H9 (cell line): ENCODE results near the gene SEMG2. TPM values are rescaled to one million over a fixed set of nuclear protein-coding genes. Genes with fewer than 3 reads are reported as not detected.

Experiments used
- DNase-seq: peaks from one replicate; pipeline ENCODE4 v3.0.0-alpha.2; 2017
- H2AFZ ChIP-seq: one replicate; pipeline ENCODE4 v1.6.1; 2013; ENCODE audit warnings: mild to moderate bottlenecking, low read length, control low read depth, moderate library complexity
- H2AK5ac ChIP-seq: 2 replicates; pipeline ENCODE4 v1.6.1; 2013; ENCODE audit warnings: low read length, control low read depth, mixed read lengths; ENCODE audit not compliant: insufficient read length
- H2BK120ac ChIP-seq: one replicate; pipeline ENCODE4 v1.6.1; 2013; ENCODE audit warnings: low read depth, mild to moderate bottlenecking, low read length, control low read depth, inconsistent platforms; ENCODE audit not compliant: poor library complexity, severe bottlenecking
- H2BK12ac ChIP-seq: 2 replicates; pipeline ENCODE4 v1.6.1; 2013; ENCODE audit warnings: low read length, control low read depth, mixed read lengths, low read depth; ENCODE audit not compliant: insufficient read length
- H2BK15ac ChIP-seq: 2 replicates; pipeline ENCODE4 v1.6.1; 2013; ENCODE audit warnings: low read depth, low read length, control low read depth
- H2BK20ac ChIP-seq: one replicate; pipeline ENCODE4 v1.6.1; 2013; ENCODE audit warnings: low read depth, mild to moderate bottlenecking, low read length, control low read depth, inconsistent platforms; ENCODE audit not compliant: poor library complexity, severe bottlenecking
- H2BK5ac ChIP-seq: 2 replicates; pipeline ENCODE4 v1.6.1; 2013; ENCODE audit warnings: low read length, control low read depth, mixed read lengths; ENCODE audit not compliant: insufficient read length
- H3K14ac ChIP-seq: 2 replicates; pipeline ENCODE4 v1.6.1; 2013; ENCODE audit warnings: low read length, control low read depth; ENCODE audit not compliant: insufficient read depth
- H3K18ac ChIP-seq: 2 replicates; pipeline ENCODE4 v1.6.1; 2013; ENCODE audit warnings: low read depth, mild to moderate bottlenecking, mixed read lengths, low read length, control low read depth; ENCODE audit not compliant: insufficient read length
- H3K23ac ChIP-seq: 2 replicates; pipeline ENCODE4 v1.6.1; 2013; ENCODE audit warnings: low read length, control low read depth, mixed read lengths, low read depth; ENCODE audit not compliant: insufficient read length
- H3K23me2 ChIP-seq: 2 replicates; pipeline ENCODE4 v1.6.1; 2013; ENCODE audit warnings: low read depth, mild to moderate bottlenecking, mixed read lengths, low read length, control low read depth; ENCODE audit not compliant: insufficient read length, poor library complexity, severe bottlenecking
- H3K27ac ChIP-seq: 2 replicates; pipeline ENCODE4 v1.5.1; 2013; ENCODE audit warnings: low read length, control low read depth, mixed read lengths, low read depth; ENCODE audit not compliant: insufficient read length
- H3K27me3 ChIP-seq: 2 replicates; pipeline ENCODE4 v1.6.1; 2013; ENCODE audit warnings: low read length, control low read depth, inconsistent platforms; ENCODE audit not compliant: insufficient read depth
- H3K4ac ChIP-seq: 2 replicates; pipeline ENCODE4 v1.6.1; 2013; ENCODE audit warnings: low read depth, mild to moderate bottlenecking, control low read depth, inconsistent platforms, low read length, moderate library complexity
- H3K4me1 ChIP-seq: 2 replicates; pipeline ENCODE4 v1.6.1; 2013; ENCODE audit warnings: low read length, control low read depth, inconsistent platforms; ENCODE audit not compliant: insufficient read depth
- H3K4me2 ChIP-seq: 2 replicates; pipeline ENCODE4 v1.6.1; 2013; ENCODE audit warnings: low read length, control low read depth, mixed read lengths; ENCODE audit not compliant: insufficient read length, insufficient read depth
- H3K56ac ChIP-seq: 2 replicates; pipeline ENCODE4 v1.6.1; 2013; ENCODE audit warnings: low read depth, mild to moderate bottlenecking, mixed read lengths, low read length, control low read depth; ENCODE audit not compliant: insufficient read length
- H3K79me1 ChIP-seq: 2 replicates; pipeline ENCODE4 v1.6.1; 2013; ENCODE audit warnings: low read depth, mild to moderate bottlenecking, moderate library complexity, low read length, control low read depth, inconsistent platforms; ENCODE audit not compliant: insufficient read depth, poor library complexity, severe bottlenecking
- H3K79me2 ChIP-seq: 2 replicates; pipeline ENCODE4 v1.6.1; 2013; ENCODE audit warnings: low read length, control low read depth, inconsistent platforms; ENCODE audit not compliant: insufficient read depth
- H3K9ac ChIP-seq: 2 replicates; pipeline ENCODE4 v1.6.1; 2013; ENCODE audit warnings: low read length, control low read depth, mixed read lengths; ENCODE audit not compliant: insufficient read length; ENCODE audit errors: extremely low read depth
- H3K9me3 ChIP-seq: one replicate; pipeline ENCODE4 v1.6.1; 2013; ENCODE audit warnings: low read depth, low read length, inconsistent platforms; ENCODE audit not compliant: control insufficient read depth
- H3T11ph ChIP-seq: one replicate; pipeline ENCODE4 v1.6.1; 2013; ENCODE audit warnings: mild to moderate bottlenecking, low read length, control low read depth, inconsistent platforms
- H4K20me1 ChIP-seq: one replicate; pipeline ENCODE4 v1.6.1; 2013; ENCODE audit not compliant: control insufficient read depth, insufficient read length, insufficient read depth
- H4K5ac ChIP-seq: 2 replicates; pipeline ENCODE4 v1.6.1; 2013; ENCODE audit warnings: low read depth, mild to moderate bottlenecking, mixed read lengths, low read length, control low read depth; ENCODE audit not compliant: insufficient read length
- H4K8ac ChIP-seq: replicated peaks from 2 replicates; pipeline ENCODE4 v1.6.1; 2013; ENCODE audit warnings: low read length, control low read depth, mixed read lengths, low read depth; ENCODE audit not compliant: insufficient read length
- H4K91ac ChIP-seq: 2 replicates; pipeline ENCODE4 v1.6.1; 2013; ENCODE audit warnings: low read depth, mild to moderate bottlenecking, moderate library complexity, mixed read lengths, low read length, control low read depth; ENCODE audit not compliant: insufficient read length
- H3K27ac Mint-ChIP-seq, 3 experiments: 2 replicates in 2 of 3; 3 replicates in 1 of 3; pipeline ENCODE4 v1.8.0; 2020 to 2021; ENCODE audit warnings: mixed read lengths in 3 of 3, mild to moderate bottlenecking in 1 of 3, moderate library complexity in 1 of 3
- H3K27me3 Mint-ChIP-seq: 2 replicates; pipeline ENCODE4 v1.8.0; 2021; ENCODE audit warnings: low read depth, mild to moderate bottlenecking, moderate library complexity, mixed read lengths
- H3K36me3 Mint-ChIP-seq, 3 experiments: 2 replicates in 2 of 3; 3 replicates in 1 of 3; pipeline ENCODE4 v1.8.0; 2020 to 2021; ENCODE audit warnings: low read depth in 3 of 3, mixed read lengths in 3 of 3; ENCODE audit not compliant: insufficient read depth in 1 of 3
- H3K4me1 Mint-ChIP-seq, 2 experiments: 2 replicates each; pipeline ENCODE4 v1.8.0; 2020; ENCODE audit warnings: mixed read lengths in 2 of 2
- H3K4me3 Mint-ChIP-seq, 2 experiments: 2 replicates in 1 of 2; 3 replicates in 1 of 2; pipeline ENCODE4 v1.8.0; 2020 to 2021; ENCODE audit warnings: mild to moderate bottlenecking in 2 of 2, mixed read lengths in 2 of 2, moderate library complexity in 1 of 2
- H3K9me3 Mint-ChIP-seq, 2 experiments: 2 replicates in 1 of 2; 3 replicates in 1 of 2; pipeline ENCODE4 v1.8.0; 2020; ENCODE audit warnings: mild to moderate bottlenecking in 2 of 2, mixed read lengths in 2 of 2, moderate library complexity in 1 of 2
- CTCF ChIP-seq: fragments of 200-600 bp; sonication (generic); conservative IDR thresholded peaks from 3 replicates; pipeline ENCODE4 v1.8.0; 2021; ENCODE audit warnings: antibody characterized with exemption, mild to moderate bottlenecking
- WGBS: extraction: QIAGEN DNeasy Blood & Tissue Kit; methylation state at CpG from one replicate; pipeline ENCODE4 v1.1.7; 2013; ENCODE audit warnings: missing lambda C conversion rate, low lambda C conversion rate, mixed read lengths; ENCODE audit not compliant: insufficient read length; ENCODE audit errors: extremely low coverage; 5-methylcytosine and 5-hydroxymethylcytosine counted together
- total RNA-seq: library from RNA; stranded (reverse); gene quantifications from 2 replicates; pipeline ENCODE4 v1.2.1, GENCODE V29; 2021

Gene SEMG2
- total RNA-seq, 1 experiment from 2014 or later: not detected

GRCh38 chr20:45209924-45210323 is 11.2 kb upstream of the SEMG2 start:
- Histone ChIP-seq H3K79me2 (no peaks in the 10 kb centered on the region), H2BK120ac (no peak overlapping the region), H2BK5ac (no peak overlapping the region), H3K4me1 (peaks cover 8% of the 10 kb centered on the region; the same call in 1 of the 2 replicates), H3K14ac (no peak overlapping the region), H4K20me1 (no peaks in the 10 kb centered on the region), H3T11ph (no peak overlapping the region), H3K23me2 (no peaks in the 10 kb centered on the region), H2AK5ac (no peak overlapping the region), H2BK12ac (no peak overlapping the region), H2BK20ac (no peak overlapping the region), H3K18ac (no peak overlapping the region), H3K9ac (no peak overlapping the region), H3K27me3 (no peaks in the 10 kb centered on the region), H3K27ac (no peak overlapping the region), H4K5ac (no peak overlapping the region), H3K79me1 (no peaks in the 10 kb centered on the region), H3K23ac (no peak overlapping the region), H4K8ac (no peak overlapping the region), H3K4ac (no peak overlapping the region), H3K56ac (no peak overlapping the region), H3K9me3 (no peaks in the 10 kb centered on the region), H2AFZ (no peak overlapping the region), H2BK15ac (no peak overlapping the region), H4K91ac (no peak overlapping the region), H3K4me2 (peak overlapping the region; percentile 23)
- TF ChIP-seq CTCF: no peak
- Mint-ChIP-seq H3K4me1 (peaks cover 28 to 36% of the 10 kb centered on the region in 2 experiments), H3K27me3 (peaks cover 23% of the 10 kb centered on the region), H3K27ac (peak overlapping the region in 1 of 3 experiments; percentile 83; a peak in 1 of 7 replicates), H3K9me3 (no peaks in the 10 kb centered on the region; a peak in 1 of 5 replicates), H3K36me3 (peaks cover 0 to 2% (median 0%) of the 10 kb centered on the region in 3 experiments; a peak in 1 of 7 replicates), H3K4me3 (no peak overlapping the region)
- no peak for DNase-seq
- WGBS: no CpG with 5 or more reads among the region's 1 CpG
